Activated CD8-positive, alpha-beta T cell treated with anti-CD3 and anti-CD28 coated beads for 36 hours (primary cell): ENCODE measurements around the gene HOXD10. TPM values are rescaled to one million over a fixed set of nuclear protein-coding genes. Genes with fewer than 3 reads are reported as not detected.

Experiments
- ATAC-seq: fragments of 200-7000 bp; cut with Tn5 transposase; one replicate; pipeline ENCODE4 v1.10.0; 2021; ENCODE audit warnings: mild to moderate bottlenecking, moderate library complexity
- CTCF ChIA-PET: fragments of 350-600 bp; sonication (Branson Sonifier 250); formaldehyde crosslinking; loops from one replicate; lab custom pipeline; 2021; ENCODE audit warnings: antibody characterized with exemption; lab: Charles Lee
- POLR2A ChIA-PET: fragments of 350-600 bp; sonication (Branson Sonifier 250); formaldehyde crosslinking; loops from one replicate; lab custom pipeline; 2021; ENCODE audit warnings: antibody characterized with exemption; lab: Charles Lee
- DNase-seq: peaks from one replicate; pipeline ENCODE4 v3.0.0-alpha.2; 2020
- H3K27ac Mint-ChIP-seq: one replicate; pipeline ENCODE4 v1.8.0; 2021; ENCODE audit warnings: mild to moderate bottlenecking, mixed read lengths
- H3K27me3 Mint-ChIP-seq: one replicate; pipeline ENCODE4 v1.8.0; 2021; ENCODE audit warnings: mixed read lengths
- H3K36me3 Mint-ChIP-seq: one replicate; pipeline ENCODE4 v1.8.0; 2021; ENCODE audit warnings: low read depth, mixed read lengths
- H3K4me1 Mint-ChIP-seq: one replicate; pipeline ENCODE4 v1.8.0; 2021; ENCODE audit warnings: low read depth, mixed read lengths
- H3K4me3 Mint-ChIP-seq: one replicate; pipeline ENCODE4 v1.8.0; 2021; ENCODE audit warnings: mild to moderate bottlenecking, moderate library complexity, mixed read lengths
- H3K9me3 Mint-ChIP-seq: one replicate; pipeline ENCODE4 v1.8.0; 2021; ENCODE audit warnings: mixed read lengths
- CTCF ChIP-seq: fragments of 200-600 bp; IDR thresholded peaks from one replicate; pipeline ENCODE4 v1.8.0; 2022; ENCODE audit warnings: antibody characterized with exemption, mild to moderate bottlenecking
- intact Hi-C: fragments of 100-400 bp; cut with micrococcal nuclease; formaldehyde crosslinking; loops from one replicate; pipeline ENCODE4 v1.10.0; 2022
- total RNA-seq, 2 experiments: library from RNA; stranded (reverse); gene quantifications; one replicate each; pipeline ENCODE4 v1.2.3, GENCODE V29; 2021

The HOXD10 gene
- total RNA-seq, 2 experiments from 2014 or later, result not detected

GRCh38 chr2:176128982-176129796 is 12.6 kb downstream of the HOXD10 start, which contains the start of gene HOXD8:
TSS of gene HOXD8 (plus strand) at chr2:176129705. CDS start at chr2:176130367, 662 bp downstream.
- intact Hi-C loops, result loop anchor here (5.0 kb wide), 2 partner anchors 523 to 1018 kb away; no protein-coding TSS in a partner anchor
- POLR2A ChIA-PET, result interaction anchor here (0.5 kb wide), 1 partner anchor 14 kb away, joined by 3 read pairs; no protein-coding TSS in a partner anchor
- Mint-ChIP-seq H3K36me3 (no peaks in the 10 kb centered on the region), H3K27ac (no peak within 1 kb of the TSS), H3K9me3 (no peaks in the 10 kb centered on the region), H3K4me3 (peak within 1 kb of the TSS; percentile 35), H3K27me3 (peaks cover 79% of the 10 kb centered on the region), H3K4me1 (peaks cover 25% of the 10 kb centered on the region)
- CTCF ChIA-PET, result interaction anchor here (1.4 to 9.8 kb wide), 7 partner anchors 11 to 1020 kb away, joined by 4 to 95 read pairs (median 38); no protein-coding TSS in a partner anchor
- ATAC-seq (no peak), DNase-seq (no peak)
- no peak for TF ChIP-seq CTCF

GRCh38 chr2:176129813-176130146 is 13.2 kb downstream of the HOXD10 start:
- peaks cover 25% of the 10 kb centered on the region for H3K4me1 Mint-ChIP-seq
- no peak for TF ChIP-seq CTCF
- H3K4me3 Mint-ChIP-seq, result no peak overlapping the region
- CTCF ChIA-PET, result interaction anchor here (1.0 to 9.8 kb wide), 4 partner anchors 10 to 523 kb away, joined by 3 to 95 read pairs (median 21); no protein-coding TSS in a partner anchor
- H3K36me3 Mint-ChIP-seq, result no peaks in the 10 kb centered on the region
- DNase-seq (no peak), ATAC-seq (no peak)
- intact Hi-C loops, result loop anchor here (5.0 kb wide), 4 partner anchors 43 to 1018 kb away; no protein-coding TSS in a partner anchor
- no peaks in the 10 kb centered on the region for H3K9me3 Mint-ChIP-seq
- H3K27me3 Mint-ChIP-seq, result peaks cover 78% of the 10 kb centered on the region
- H3K27ac Mint-ChIP-seq, result no peak overlapping the region
- POLR2A ChIA-PET, result no interaction called here

- ATAC-seq (peak; percentile 58), DNase-seq (peak; percentile 43)
- Mint-ChIP-seq H3K27ac (no peak overlapping the region), H3K4me3 (peak overlapping the region; percentile 35), H3K9me3 (no peaks in the 10 kb centered on the region), H3K36me3 (no peaks in the 10 kb centered on the region), H3K27me3 (peaks cover 78% of the 10 kb centered on the region), H3K4me1 (peaks cover 25% of the 10 kb centered on the region)
- ChIA-PET POLR2A (interaction anchor here (0.6 kb wide), 1 partner anchor 1018 kb away, joined by 3 read pairs; no protein-coding TSS in a partner anchor), CTCF (interaction anchor here (1.0 to 9.8 kb wide), 7 partner anchors 10 to 523 kb away, joined by 3 to 95 read pairs (median 4); no protein-coding TSS in a partner anchor)
- intact Hi-C loops, result loop anchor here (5.0 kb wide), 2 partner anchors 42 to 507 kb away; no protein-coding TSS in a partner anchor
- no peak for TF ChIP-seq CTCF
Measured at GRCh38 chr2:176130147-176130956, 13.8 kb downstream of the HOXD10 start.

- H3K27ac Mint-ChIP-seq, result no peak overlapping the region
- H3K36me3 Mint-ChIP-seq, result no peaks in the 10 kb centered on the region
- peaks cover 78% of the 10 kb centered on the region for H3K27me3 Mint-ChIP-seq
- no peak for DNase-seq
- peaks cover 34% of the 10 kb centered on the region for H3K4me1 Mint-ChIP-seq
- no peak for TF ChIP-seq CTCF
- CTCF ChIA-PET, result interaction anchor here (1.0 to 9.8 kb wide), 12 partner anchors 9 to 522 kb away, joined by 3 to 95 read pairs (median 4); no protein-coding TSS in a partner anchor
- peak overlapping the region; percentile 35 for H3K4me3 Mint-ChIP-seq
- POLR2A ChIA-PET, result interaction anchor here (0.6 to 1.6 kb wide), 4 partner anchors 9 to 1017 kb away, joined by 3 to 4 read pairs (median 3); partner anchors contain the start of gene HOXD9
- H3K9me3 Mint-ChIP-seq, result no peaks in the 10 kb centered on the region
- no peak for ATAC-seq
- intact Hi-C loops, result loop anchor here (5.0 kb wide), 2 partner anchors 41 to 506 kb away; no protein-coding TSS in a partner anchor
Measured at GRCh38 chr2:176130957-176131847, 14.6 kb downstream of the HOXD10 start.
